Measurements from ENCODE around the gene MYCBP2. TPM values are rescaled to one million over a fixed set of nuclear protein-coding genes. Genes with fewer than 3 reads are reported as not detected.

The MYCBP2 gene
- total RNA-seq, 2 donors from 2014 or later = 41.2 to 42.6 TPM

DNA sequence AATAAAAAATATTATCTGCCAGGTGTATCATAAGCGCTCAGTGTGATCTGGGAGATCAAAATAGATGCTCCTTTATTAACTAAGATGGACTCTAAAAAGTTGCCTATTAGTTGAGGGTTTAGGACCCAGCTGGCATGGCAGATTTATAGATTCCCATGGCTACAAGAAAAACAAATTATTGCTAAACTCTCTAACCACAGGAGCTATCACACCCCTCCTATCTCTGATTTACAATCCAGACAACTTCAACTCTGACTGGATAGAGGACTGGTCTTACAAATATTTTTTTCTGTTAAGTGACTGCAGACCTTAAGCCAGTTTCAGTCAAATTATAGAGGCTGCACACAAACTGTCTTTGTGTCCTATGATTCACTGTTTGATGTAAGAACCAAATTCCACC lies 45.4 kb upstream of the MYCBP2 start:
- DNase-seq = no peak
- Histone ChIP-seq H3K4me3 (no peak overlapping the region), H3K36me3 (no peaks in the 10 kb centered on the region), H3K27me3 (no peaks in the 10 kb centered on the region), H3K27ac (no peak overlapping the region), H3K4me1 (no peaks in the 10 kb centered on the region), H3K9me3 (no peaks in the 10 kb centered on the region), H3K9ac (ENCODE audit: low read depth in 2 of 2, low read length in 2 of 2) (no peak overlapping the region)
- intact Hi-C loops (cut with DNase I) = no loop called here
- TF ChIP-seq, protein P1, sequence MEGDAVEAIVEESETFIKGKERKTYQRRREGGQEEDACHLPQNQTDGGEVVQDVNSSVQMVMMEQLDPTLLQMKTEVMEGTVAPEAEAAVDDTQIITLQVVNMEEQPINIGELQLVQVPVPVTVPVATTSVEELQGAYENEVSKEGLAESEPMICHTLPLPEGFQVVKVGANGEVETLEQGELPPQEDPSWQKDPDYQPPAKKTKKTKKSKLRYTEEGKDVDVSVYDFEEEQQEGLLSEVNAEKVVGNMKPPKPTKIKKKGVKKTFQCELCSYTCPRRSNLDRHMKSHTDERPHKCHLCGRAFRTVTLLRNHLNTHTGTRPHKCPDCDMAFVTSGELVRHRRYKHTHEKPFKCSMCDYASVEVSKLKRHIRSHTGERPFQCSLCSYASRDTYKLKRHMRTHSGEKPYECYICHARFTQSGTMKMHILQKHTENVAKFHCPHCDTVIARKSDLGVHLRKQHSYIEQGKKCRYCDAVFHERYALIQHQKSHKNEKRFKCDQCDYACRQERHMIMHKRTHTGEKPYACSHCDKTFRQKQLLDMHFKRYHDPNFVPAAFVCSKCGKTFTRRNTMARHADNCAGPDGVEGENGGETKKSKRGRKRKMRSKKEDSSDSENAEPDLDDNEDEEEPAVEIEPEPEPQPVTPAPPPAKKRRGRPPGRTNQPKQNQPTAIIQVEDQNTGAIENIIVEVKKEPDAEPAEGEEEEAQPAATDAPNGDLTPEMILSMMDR (IDR thresholded peaks at IDR 0.05) = no peak

DNA sequence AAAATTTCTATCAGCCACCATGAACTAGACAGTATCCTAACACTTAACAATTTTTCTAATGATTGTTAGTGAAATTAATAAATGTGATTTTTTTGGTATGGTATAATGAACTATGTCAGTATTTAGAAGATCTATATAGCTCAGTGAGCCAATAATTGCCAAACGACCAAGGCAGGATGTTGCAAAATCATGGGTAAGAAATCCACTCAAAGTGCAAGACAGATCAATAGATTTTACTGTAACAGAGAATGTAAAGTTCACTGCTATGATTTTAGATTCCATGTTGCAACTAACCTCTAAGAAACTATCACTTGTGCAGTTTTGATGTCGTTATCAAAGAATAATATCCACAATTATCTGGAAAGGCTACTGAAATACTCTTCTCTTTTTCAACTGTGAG lies 44.0 kb upstream of the MYCBP2 start:
- Histone ChIP-seq H3K4me1 (no peaks in the 10 kb centered on the region), H3K9me3 (no peaks in the 10 kb centered on the region), H3K4me3 (no peak overlapping the region), H3K36me3 (no peaks in the 10 kb centered on the region), H3K9ac (ENCODE audit: low read depth in 2 of 2, low read length in 2 of 2) (no peak overlapping the region), H3K27ac (no peak overlapping the region), H3K27me3 (no peaks in the 10 kb centered on the region)
- intact Hi-C loops (cut with DNase I) = no loop called here
- DNase-seq = no peak
- TF ChIP-seq, protein P1 (IDR thresholded peaks at IDR 0.05) = no peak

DNA sequence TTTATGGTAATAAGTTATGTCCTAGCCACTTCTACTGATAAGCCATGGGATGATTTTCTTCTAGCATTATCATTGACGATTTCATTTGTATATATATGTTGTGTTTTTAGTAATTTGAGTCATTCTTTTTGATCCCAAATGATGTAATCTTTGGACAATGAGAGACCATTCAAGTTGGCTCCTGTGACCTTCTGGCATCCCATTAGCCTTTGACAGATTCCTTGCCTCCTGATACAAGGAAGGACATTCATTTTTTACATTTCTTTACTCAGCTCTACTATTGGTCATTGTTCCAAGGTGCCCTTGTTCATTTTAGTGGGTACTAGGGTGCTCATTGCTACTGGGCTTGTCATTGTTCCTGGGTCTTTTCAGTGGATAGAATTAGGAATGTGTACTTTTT lies 35.3 kb upstream of the MYCBP2 start:
- intact Hi-C loops (cut with DNase I) = no loop called here
- no peaks in the 10 kb centered on the region for H3K4me1 ChIP-seq
- H3K36me3 ChIP-seq = no peaks in the 10 kb centered on the region
- no peak overlapping the region for H3K4me3 ChIP-seq
- H3K27ac ChIP-seq = no peak overlapping the region
- no peak overlapping the region for H3K9ac ChIP-seq (ENCODE audit: low read depth in 2 of 2, low read length in 2 of 2)
- TF ChIP-seq, protein P1 (IDR thresholded peaks at IDR 0.05) = no peak
- H3K9me3 ChIP-seq = no peaks in the 10 kb centered on the region
- DNase-seq = no peak
- no peaks in the 10 kb centered on the region for H3K27me3 ChIP-seq

DNA sequence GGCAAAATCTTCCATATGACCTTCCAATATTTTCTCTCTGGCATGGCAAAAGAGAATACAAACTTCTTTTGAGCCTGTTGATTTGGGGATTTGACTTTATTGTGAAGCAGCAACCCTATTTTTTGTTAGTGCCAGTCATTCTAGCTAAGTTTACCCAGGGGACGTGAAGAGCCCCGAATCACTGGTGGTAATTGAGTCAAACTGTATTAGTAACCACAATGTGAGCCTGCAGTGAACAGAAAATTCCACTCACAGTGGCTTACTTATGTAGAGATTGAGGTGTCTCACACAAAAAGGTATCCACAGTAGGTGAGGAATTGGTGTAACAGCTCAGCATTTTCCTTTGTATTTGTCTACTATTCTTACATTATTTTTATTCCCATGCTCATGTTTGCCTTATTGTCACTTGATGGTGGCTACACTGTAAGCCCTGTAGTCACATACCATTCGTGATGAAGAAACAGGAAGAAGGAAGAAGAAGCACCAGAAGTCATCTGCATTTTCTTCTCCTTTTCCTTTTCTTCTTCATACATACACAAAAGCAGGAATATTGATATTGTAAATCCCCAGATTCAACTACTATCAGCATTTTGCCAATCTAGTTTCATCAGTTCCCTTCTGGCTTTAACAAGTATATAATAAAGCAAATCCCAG lies 33.3 kb upstream of the MYCBP2 start:
- Histone ChIP-seq H3K4me3 (no peak overlapping the region), H3K27ac (no peak overlapping the region), H3K36me3 (no peaks in the 10 kb centered on the region), H3K4me1 (no peaks in the 10 kb centered on the region), H3K9me3 (no peaks in the 10 kb centered on the region), H3K9ac (ENCODE audit: low read depth in 2 of 2, low read length in 2 of 2) (no peak overlapping the region), H3K27me3 (no peaks in the 10 kb centered on the region)
- intact Hi-C loops (cut with DNase I) = no loop called here
- TF ChIP-seq, protein P1 (IDR thresholded peaks at IDR 0.05) = no peak
- DNase-seq = no peak

DNA sequence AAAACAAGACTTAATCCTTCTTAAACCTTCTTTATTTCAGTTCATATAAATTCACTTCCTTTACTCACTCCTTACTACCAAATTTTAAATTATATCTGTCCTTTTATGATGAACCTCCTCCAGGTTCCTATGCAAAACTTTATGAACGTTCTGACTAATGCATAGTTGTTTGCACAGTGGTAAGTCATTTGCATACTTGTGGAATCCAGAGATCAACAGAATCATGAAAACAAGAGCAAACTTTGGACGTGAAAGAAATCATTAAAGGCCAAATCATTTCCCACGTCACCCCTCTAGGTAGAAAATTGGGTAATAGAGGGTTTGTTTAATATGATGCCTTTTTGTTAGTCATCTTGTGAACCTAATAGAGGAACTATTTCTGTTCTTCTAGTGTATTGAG lies 32.3 kb upstream of the MYCBP2 start:
- Histone ChIP-seq H3K27ac (no peak overlapping the region), H3K9ac (ENCODE audit: low read depth in 2 of 2, low read length in 2 of 2) (no peak overlapping the region), H3K9me3 (no peaks in the 10 kb centered on the region), H3K36me3 (no peaks in the 10 kb centered on the region), H3K4me1 (no peaks in the 10 kb centered on the region), H3K4me3 (no peak overlapping the region), H3K27me3 (no peaks in the 10 kb centered on the region)
- TF ChIP-seq, protein P1 (IDR thresholded peaks at IDR 0.05) = no peak
- DNase-seq = no peak
- intact Hi-C loops (cut with DNase I) = no loop called here

Data from colonic mucosa (tissue), 4 donors.